Measurements from ENCODE around the gene NEURL1.

Gene NEURL1

DNA sequence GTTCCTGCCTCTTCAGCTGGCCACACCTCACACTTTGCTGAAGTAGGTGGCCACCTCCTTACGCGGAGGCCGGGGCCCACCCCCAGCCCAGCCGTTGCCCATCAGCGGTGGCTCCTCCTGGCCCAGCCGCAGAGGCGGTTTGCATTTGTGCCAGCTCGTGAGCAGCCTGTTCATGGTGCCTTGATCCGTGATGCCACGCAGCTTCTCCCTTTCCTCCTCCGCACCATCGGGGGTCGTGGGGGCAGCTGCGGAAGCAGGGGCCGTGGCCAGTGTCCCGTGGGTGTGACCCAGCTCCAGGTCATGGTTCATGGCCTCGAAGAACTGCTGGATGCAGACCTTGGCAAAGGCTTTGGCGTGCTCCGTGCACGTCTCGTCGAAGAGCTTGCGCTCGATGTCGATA, 38.3 kb upstream of the NEURL1 start:
- H3K9me3 ChIP-seq (ENCODE audit: insufficient read depth, low read length): no peaks in the 10 kb centered on the region
- DNase-seq (ENCODE audit: low read depth, low spot score): no peak
- no peak overlapping the region for H3K9ac ChIP-seq (ENCODE audit: insufficient read length, low read depth)
- peaks cover 4% of the 10 kb centered on the region for H3K36me3 ChIP-seq (ENCODE audit: insufficient read depth, insufficient read length, low read length)
- no peaks in the 10 kb centered on the region for H3K27me3 ChIP-seq (ENCODE audit: insufficient read depth, insufficient read length)
- no peak overlapping the region for H3K4me3 ChIP-seq (ENCODE audit: insufficient read length, low read depth)
- peaks cover 4% of the 10 kb centered on the region for H3K4me1 ChIP-seq (ENCODE audit: insufficient read depth, insufficient read length)
- TF ChIP-seq SUZ12 (IDR thresholded peaks at IDR 0.05; ENCODE audit: extremely low read depth, insufficient read depth, insufficient read length) (no peak), ZNF274 (IDR thresholded peaks at IDR 0.05; ENCODE audit: low read depth, low read length) (no peak), YY1 (IDR thresholded peaks at IDR 0.05; ENCODE audit: insufficient read depth, insufficient read length) (no peak)

DNA sequence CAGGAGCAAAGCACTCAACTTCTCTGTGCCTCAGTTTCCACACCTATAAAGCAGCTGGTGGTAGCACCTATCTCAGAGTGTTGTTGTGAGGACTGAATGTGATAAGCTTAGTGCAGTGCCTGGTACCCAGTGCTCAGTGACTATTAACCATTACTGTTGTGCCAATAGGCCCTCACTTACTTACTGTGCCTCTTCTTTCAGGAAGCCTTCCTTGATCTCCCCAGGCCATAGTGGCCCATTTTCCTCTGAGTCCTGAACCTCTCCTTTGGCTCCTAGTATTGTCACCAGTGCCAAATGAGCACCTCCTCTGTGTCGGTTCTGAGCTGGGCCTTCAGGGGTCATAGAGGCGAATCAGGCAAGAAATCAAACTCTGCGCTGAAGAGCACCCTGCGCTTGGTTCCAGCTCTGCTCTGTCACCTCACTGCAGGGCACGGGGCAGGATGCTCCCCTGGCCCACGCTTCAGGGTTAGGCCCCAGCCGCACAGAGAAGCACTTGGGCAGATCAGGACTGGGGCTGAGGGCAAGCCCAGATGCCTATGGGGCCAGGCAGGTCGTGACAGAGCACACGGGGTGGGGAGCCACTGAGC, 37.3 kb upstream of the NEURL1 start:
- Histone ChIP-seq H3K9ac (ENCODE audit: insufficient read length, low read depth) (no peak overlapping the region), H3K4me3 (ENCODE audit: insufficient read length, low read depth) (no peak overlapping the region), H3K9me3 (ENCODE audit: insufficient read depth, low read length) (no peaks in the 10 kb centered on the region), H3K27me3 (ENCODE audit: insufficient read depth, insufficient read length) (no peaks in the 10 kb centered on the region), H3K36me3 (ENCODE audit: insufficient read depth, insufficient read length, low read length) (no peaks in the 10 kb centered on the region), H3K4me1 (ENCODE audit: insufficient read depth, insufficient read length) (peaks cover 2% of the 10 kb centered on the region)
- TF ChIP-seq YY1 (IDR thresholded peaks at IDR 0.05; ENCODE audit: insufficient read depth, insufficient read length) (no peak), ZNF274 (IDR thresholded peaks at IDR 0.05; ENCODE audit: low read depth, low read length) (no peak), SUZ12 (IDR thresholded peaks at IDR 0.05; ENCODE audit: extremely low read depth, insufficient read depth, insufficient read length) (no peak)
- no peak for DNase-seq (ENCODE audit: low read depth, low spot score)

DNA sequence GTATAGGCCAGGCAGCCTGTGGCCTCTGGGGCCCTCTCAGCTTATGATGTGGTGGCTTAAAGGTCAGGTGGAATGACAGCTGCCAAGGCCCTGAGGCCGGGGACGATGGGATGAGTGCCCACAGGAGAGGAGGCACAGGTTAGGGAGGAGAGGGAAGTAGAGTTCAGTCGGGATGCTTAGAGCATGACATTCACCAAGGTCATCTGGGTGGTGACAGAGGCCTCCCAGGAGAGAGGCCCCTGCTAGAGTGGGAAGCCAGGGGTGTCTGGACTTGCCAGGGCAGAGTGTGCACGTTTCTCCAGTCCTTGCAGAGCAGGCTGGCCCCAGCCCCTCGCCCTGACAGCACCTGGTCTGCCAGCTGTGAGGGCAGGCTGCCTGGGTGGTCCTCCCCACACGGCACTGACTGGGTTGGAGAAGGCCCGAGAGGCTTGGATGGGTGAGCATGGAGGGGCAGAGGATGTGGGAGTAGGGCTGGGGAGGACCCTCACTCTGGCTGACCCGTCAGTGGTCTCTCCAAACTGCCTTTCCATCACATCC, 36.3 kb upstream of the NEURL1 start:
- DNase-seq (ENCODE audit: low read depth, low spot score): no peak
- Histone ChIP-seq H3K4me3 (ENCODE audit: insufficient read length, low read depth) (no peak overlapping the region), H3K36me3 (ENCODE audit: insufficient read depth, insufficient read length, low read length) (no peaks in the 10 kb centered on the region), H3K9ac (ENCODE audit: insufficient read length, low read depth) (no peak overlapping the region), H3K27me3 (ENCODE audit: insufficient read depth, insufficient read length) (no peaks in the 10 kb centered on the region), H3K9me3 (ENCODE audit: insufficient read depth, low read length) (no peaks in the 10 kb centered on the region), H3K4me1 (ENCODE audit: insufficient read depth, insufficient read length) (no peaks in the 10 kb centered on the region)
- TF ChIP-seq YY1 (IDR thresholded peaks at IDR 0.05; ENCODE audit: insufficient read depth, insufficient read length) (no peak), SUZ12 (IDR thresholded peaks at IDR 0.05; ENCODE audit: extremely low read depth, insufficient read depth, insufficient read length) (no peak), ZNF274 (IDR thresholded peaks at IDR 0.05; ENCODE audit: low read depth, low read length) (no peak)

DNA sequence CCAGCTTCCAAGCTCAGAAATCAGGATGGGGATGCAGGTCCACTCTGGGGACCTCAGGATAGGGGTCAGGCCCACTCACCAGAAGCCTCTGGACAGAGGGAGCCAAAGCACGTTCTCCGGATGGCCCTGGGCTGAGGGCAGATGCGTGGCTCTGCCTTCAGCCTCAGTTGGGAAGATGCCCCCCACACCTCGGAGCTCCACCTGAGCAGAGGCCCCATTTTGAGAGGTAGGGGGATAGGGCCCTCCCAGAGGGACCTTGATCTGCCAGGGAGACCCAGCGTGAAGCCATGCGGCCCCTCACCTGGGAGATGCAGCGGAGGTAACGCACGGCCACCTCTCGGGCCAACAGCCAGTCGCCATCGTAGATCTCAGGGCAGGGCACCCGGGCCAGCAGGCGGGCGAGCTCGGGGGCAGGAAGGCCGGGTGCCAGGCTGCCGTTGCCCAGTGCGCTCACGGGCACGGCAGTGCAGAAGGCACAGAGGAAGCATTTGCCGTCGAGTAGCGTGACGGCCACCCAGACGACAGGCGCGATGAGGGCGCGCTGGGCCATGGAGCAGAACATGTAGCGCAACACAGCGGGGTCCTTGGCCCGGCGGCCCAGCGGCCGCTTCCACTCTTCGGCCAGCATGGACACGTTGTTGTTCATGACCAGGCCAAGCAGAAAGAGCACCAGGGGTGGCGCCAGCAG, 35.5 kb upstream of the NEURL1 start:
- Histone ChIP-seq H3K9ac (ENCODE audit: insufficient read length, low read depth) (no peak overlapping the region), H3K27me3 (ENCODE audit: insufficient read depth, insufficient read length) (no peaks in the 10 kb centered on the region), H3K4me3 (ENCODE audit: insufficient read length, low read depth) (no peak overlapping the region), H3K9me3 (ENCODE audit: insufficient read depth, low read length) (no peaks in the 10 kb centered on the region), H3K4me1 (ENCODE audit: insufficient read depth, insufficient read length) (no peaks in the 10 kb centered on the region), H3K36me3 (ENCODE audit: insufficient read depth, insufficient read length, low read length) (no peaks in the 10 kb centered on the region)
- no peak for DNase-seq (ENCODE audit: low read depth, low spot score)
- TF ChIP-seq SUZ12 (IDR thresholded peaks at IDR 0.05; ENCODE audit: extremely low read depth, insufficient read depth, insufficient read length): no peak
- TF ChIP-seq ZNF274 (IDR thresholded peaks at IDR 0.05; ENCODE audit: low read depth, low read length): no peak
- TF ChIP-seq YY1 (IDR thresholded peaks at IDR 0.05; ENCODE audit: insufficient read depth, insufficient read length): no peak

DNA sequence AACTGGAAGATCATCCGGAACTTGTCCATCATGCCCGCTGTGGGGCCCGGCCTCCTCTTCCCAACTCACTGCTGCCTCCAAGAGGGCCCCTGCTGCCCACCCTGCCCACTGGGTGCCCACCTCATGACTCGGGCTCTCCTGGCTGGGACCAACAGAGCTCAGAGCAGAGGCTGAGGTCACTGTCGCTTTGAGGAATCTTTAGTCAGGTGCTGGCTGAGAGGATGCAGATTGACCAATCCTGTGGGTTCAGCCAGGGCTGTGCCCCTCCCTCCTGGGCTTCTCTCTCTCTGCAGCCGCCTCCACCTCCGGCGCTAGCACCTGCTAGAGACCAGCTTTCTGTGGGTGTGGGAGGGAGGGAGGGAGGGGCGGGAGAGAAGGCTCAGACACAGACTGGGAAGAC, 34.8 kb upstream of the NEURL1 start, which contains the start of gene CALHM1:
CALHM1 (minus strand) TSS at position 181 of the 400 bp plus-strand sequence; CDS start at position 32, 149 bp downstream.
- Histone ChIP-seq H3K4me1 (ENCODE audit: insufficient read depth, insufficient read length) (no peaks in the 10 kb centered on the region), H3K4me3 (ENCODE audit: insufficient read length, low read depth) (no peak within 1 kb of the TSS), H3K9me3 (ENCODE audit: insufficient read depth, low read length) (no peaks in the 10 kb centered on the region), H3K27me3 (ENCODE audit: insufficient read depth, insufficient read length) (no peaks in the 10 kb centered on the region), H3K9ac (ENCODE audit: insufficient read length, low read depth) (no peak within 1 kb of the TSS), H3K36me3 (ENCODE audit: insufficient read depth, insufficient read length, low read length) (no peaks in the 10 kb centered on the region)
- no peak for DNase-seq (ENCODE audit: low read depth, low spot score)
- TF ChIP-seq YY1 (IDR thresholded peaks at IDR 0.05; ENCODE audit: insufficient read depth, insufficient read length): no peak
- no peak for TF ChIP-seq ZNF274 (IDR thresholded peaks at IDR 0.05; ENCODE audit: low read depth, low read length)
- no peak for TF ChIP-seq SUZ12 (IDR thresholded peaks at IDR 0.05; ENCODE audit: extremely low read depth, insufficient read depth, insufficient read length)

DNA sequence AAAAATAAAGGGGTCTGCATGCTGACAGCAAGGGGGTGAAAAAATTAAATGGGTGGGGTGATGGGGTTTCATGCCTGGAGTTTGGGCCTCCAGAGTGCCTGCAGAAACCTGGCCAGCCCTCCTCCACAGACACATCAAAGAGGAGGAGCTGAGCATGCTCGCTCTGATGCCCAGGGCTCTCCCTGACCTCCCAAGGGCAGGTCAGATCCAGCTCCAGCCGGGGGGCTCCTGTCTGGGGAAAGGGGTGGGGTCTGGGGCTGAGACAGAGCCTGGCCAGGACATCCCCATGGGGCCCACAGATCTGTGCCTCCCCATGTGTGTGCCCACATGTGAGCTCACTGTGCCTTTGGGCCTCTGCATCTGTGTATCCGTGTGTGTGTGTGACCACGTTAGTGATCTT, 33.9 kb upstream of the NEURL1 start:
- Histone ChIP-seq H3K9ac (ENCODE audit: insufficient read length, low read depth) (no peak overlapping the region), H3K4me1 (ENCODE audit: insufficient read depth, insufficient read length) (no peaks in the 10 kb centered on the region)

DNA sequence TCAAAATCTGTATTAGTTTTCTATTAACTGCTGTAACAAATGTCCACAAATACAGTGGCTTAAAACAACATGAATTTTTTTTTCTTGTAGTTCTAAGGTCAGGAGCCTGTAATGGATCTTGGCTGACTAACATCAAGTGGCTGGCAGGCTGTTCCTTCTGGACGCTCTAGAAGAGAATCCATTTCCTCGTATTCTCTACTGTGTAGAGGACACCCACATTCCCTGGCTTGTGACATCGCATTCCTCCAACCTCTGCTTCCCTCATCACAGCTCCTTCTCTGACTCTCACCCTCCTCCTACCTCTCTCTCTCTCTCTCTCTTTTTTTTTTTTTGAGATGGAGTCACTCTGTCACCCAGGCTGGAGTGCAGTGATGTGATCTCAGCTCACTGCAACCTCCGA, 30.0 kb upstream of the NEURL1 start:
- Histone ChIP-seq H3K4me1 (ENCODE audit: insufficient read depth, insufficient read length) (no peaks in the 10 kb centered on the region), H3K27me3 (ENCODE audit: insufficient read depth, insufficient read length) (no peaks in the 10 kb centered on the region), H3K36me3 (ENCODE audit: insufficient read depth, insufficient read length, low read length) (no peaks in the 10 kb centered on the region), H3K4me3 (ENCODE audit: insufficient read length, low read depth) (no peak overlapping the region), H3K9ac (ENCODE audit: insufficient read length, low read depth) (no peak overlapping the region), H3K9me3 (ENCODE audit: insufficient read depth, low read length) (no peaks in the 10 kb centered on the region)
- TF ChIP-seq SUZ12 (IDR thresholded peaks at IDR 0.05; ENCODE audit: extremely low read depth, insufficient read depth, insufficient read length) (no peak), ZNF274 (IDR thresholded peaks at IDR 0.05; ENCODE audit: low read depth, low read length) (no peak), YY1 (IDR thresholded peaks at IDR 0.05; ENCODE audit: insufficient read depth, insufficient read length) (no peak)
- no peak for DNase-seq (ENCODE audit: low read depth, low spot score)

More for the DNA sequence above, 33.9 kb upstream of the NEURL1 start:
- DNase-seq (ENCODE audit: low read depth, low spot score): no peak
- TF ChIP-seq YY1 (IDR thresholded peaks at IDR 0.05; ENCODE audit: insufficient read depth, insufficient read length) (no peak), ZNF274 (IDR thresholded peaks at IDR 0.05; ENCODE audit: low read depth, low read length) (no peak), SUZ12 (IDR thresholded peaks at IDR 0.05; ENCODE audit: extremely low read depth, insufficient read depth, insufficient read length) (no peak)
- H3K4me3 ChIP-seq (ENCODE audit: insufficient read length, low read depth): no peak overlapping the region
- H3K27me3 ChIP-seq (ENCODE audit: insufficient read depth, insufficient read length): no peaks in the 10 kb centered on the region
- no peaks in the 10 kb centered on the region for H3K36me3 ChIP-seq (ENCODE audit: insufficient read depth, insufficient read length, low read length)
- H3K9me3 ChIP-seq (ENCODE audit: insufficient read depth, low read length): no peaks in the 10 kb centered on the region
